GM12892 (cell line): ENCODE measurements around the gene OTUD4.

Source experiments
- POLR2A ChIP-seq: IDR thresholded peaks from 2 replicates; pipeline ENCODE4 v1.6.1; 2011; ENCODE audit warnings: low read depth, low read length, control low read depth
- POLR2AphosphoS5 ChIP-seq: IDR thresholded peaks from 2 replicates; pipeline ENCODE4 v1.6.1; 2011; ENCODE audit warnings: low read depth, low read length, control low read depth

DNA sequence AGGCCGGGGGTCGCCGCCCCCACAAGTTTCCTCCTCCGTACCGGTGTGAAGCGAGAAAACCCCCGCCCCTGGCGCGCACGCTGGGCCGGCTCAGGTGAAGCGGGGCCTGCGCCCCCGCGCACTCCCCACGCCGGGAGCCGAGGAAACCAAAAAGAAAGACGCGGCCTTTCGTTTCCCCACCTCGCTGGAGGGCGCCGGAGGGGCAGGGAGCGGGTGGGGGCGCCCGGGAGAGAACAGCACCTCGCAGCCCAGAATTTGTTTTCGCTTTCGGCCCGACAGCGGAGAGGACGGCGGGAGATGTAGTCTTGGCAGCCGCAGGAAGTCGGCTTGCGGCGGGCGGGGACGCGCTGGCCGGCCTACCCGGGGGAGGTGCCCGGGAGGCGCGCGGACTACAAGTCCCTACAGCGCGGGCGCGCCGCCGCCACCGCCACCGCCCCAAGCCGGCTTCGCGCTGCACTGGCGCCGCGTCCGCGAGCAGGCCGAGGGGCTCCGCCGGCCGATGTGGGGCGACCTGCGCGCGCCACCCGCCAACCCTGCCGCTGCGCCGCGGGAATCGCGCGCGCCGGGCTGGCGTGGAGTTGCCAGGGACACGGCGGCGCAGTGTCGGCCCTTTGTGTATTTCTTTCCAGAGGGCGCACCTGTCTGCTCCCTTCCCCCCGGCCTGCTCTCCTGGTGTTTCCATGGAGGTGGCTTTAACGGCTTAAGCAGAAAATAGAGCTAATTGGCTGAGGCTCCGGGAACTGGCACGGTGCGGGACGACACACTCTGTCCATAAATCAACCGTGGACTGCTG lies at the start of gene OTUD4:
- peak; percentile 62; the same call in 1 of the 2 replicates for TF ChIP-seq POLR2A
- TF ChIP-seq POLR2AphosphoS5: 0 out of 2 replicates have a peak, but pooled peaks have one; percentile 26
